Measurements from ENCODE around the gene ELP5.
A peak's percentile ranks its signal among the peaks of the same experiment; 100 is the strongest.

Gene ELP5

GRCh38 chr17:7217113-7217987, 34.7 kb upstream of the ELP5 start:
- H3K9me3 ChIP-seq: no peaks in the 10 kb centered on the region
- H3K4me3 ChIP-seq (ENCODE audit: low read depth in 1 of 2, low read length in 1 of 2): no peak overlapping the region
- H3K27ac ChIP-seq: no peak overlapping the region
- H3K36me3 ChIP-seq: peaks cover 6% of the 10 kb centered on the region
- TF ChIP-seq CTCF (IDR thresholded peaks at IDR 0.05): no peak
- H3K4me1 ChIP-seq (ENCODE audit: control insufficient read depth in 1 of 2, insufficient read depth in 1 of 2, low read depth in 1 of 2, low read length in 1 of 2): peaks cover 48 to 57% of the 10 kb centered on the region in 2 experiments
- H3K27me3 ChIP-seq: peaks cover 12% of the 10 kb centered on the region

- peaks cover 48 to 57% of the 10 kb centered on the region in 2 experiments for H3K4me1 ChIP-seq (ENCODE audit: control insufficient read depth in 1 of 2, insufficient read depth in 1 of 2, low read depth in 1 of 2, low read length in 1 of 2)
- no peak overlapping the region for H3K4me3 ChIP-seq (ENCODE audit: low read depth in 1 of 2, low read length in 1 of 2)
- peaks cover 14% of the 10 kb centered on the region for H3K36me3 ChIP-seq
- TF ChIP-seq CTCF (IDR thresholded peaks at IDR 0.05): no peak
- H3K9me3 ChIP-seq: no peaks in the 10 kb centered on the region
- peaks cover 12% of the 10 kb centered on the region for H3K27me3 ChIP-seq
- H3K27ac ChIP-seq: no peak overlapping the region
Observed at GRCh38 chr17:7218166-7218565, 33.8 kb upstream of the ELP5 start.

GRCh38 chr17:7218758-7219157, 33.3 kb upstream of the ELP5 start:
- peaks cover 20% of the 10 kb centered on the region for H3K36me3 ChIP-seq
- H3K27me3 ChIP-seq: peaks cover 12% of the 10 kb centered on the region
- H3K9me3 ChIP-seq: no peaks in the 10 kb centered on the region
- TF ChIP-seq CTCF (IDR thresholded peaks at IDR 0.05): no peak
- H3K4me1 ChIP-seq (ENCODE audit: control insufficient read depth in 1 of 2, insufficient read depth in 1 of 2, low read depth in 1 of 2, low read length in 1 of 2): peaks cover 45 to 55% of the 10 kb centered on the region in 2 experiments
- no peak overlapping the region for H3K27ac ChIP-seq
- H3K4me3 ChIP-seq (ENCODE audit: low read depth in 1 of 2, low read length in 1 of 2): no peak overlapping the region

GRCh38 chr17:7219229-7219811, 32.7 kb upstream of the ELP5 start:
- TF ChIP-seq CTCF (IDR thresholded peaks at IDR 0.05): no peak
- H3K4me3 ChIP-seq (ENCODE audit: low read depth in 1 of 2, low read length in 1 of 2): peak overlapping the region; percentile 89 to 90
- H3K4me1 ChIP-seq (ENCODE audit: control insufficient read depth in 1 of 2, insufficient read depth in 1 of 2, low read depth in 1 of 2, low read length in 1 of 2): peaks cover 40 to 50% of the 10 kb centered on the region in 2 experiments
- no peaks in the 10 kb centered on the region for H3K9me3 ChIP-seq
- peaks cover 12% of the 10 kb centered on the region for H3K27me3 ChIP-seq
- H3K27ac ChIP-seq: peak overlapping the region; percentile 75
- H3K36me3 ChIP-seq: peaks cover 26% of the 10 kb centered on the region

GRCh38 chr17:7219812-7220592, 32.0 kb upstream of the ELP5 start, which contains the start of the genes ACADVL and DLG4:
Gene ACADVL, plus strand, starts transcription at chr17:7219938. Its CDS starts 47 bp downstream, at chr17:7219985.
Gene DLG4, minus strand, starts transcription at chr17:7219836.
- Histone ChIP-seq H3K4me3 (ENCODE audit: low read depth in 1 of 2, low read length in 1 of 2) (peak within 1 kb of the TSS; percentile 89 to 90), H3K27me3 (peaks cover 12% of the 10 kb centered on the region), H3K36me3 (peaks cover 33% of the 10 kb centered on the region), H3K4me1 (ENCODE audit: control insufficient read depth in 1 of 2, insufficient read depth in 1 of 2, low read depth in 1 of 2, low read length in 1 of 2) (peaks cover 33 to 43% of the 10 kb centered on the region in 2 experiments), H3K9me3 (no peaks in the 10 kb centered on the region), H3K27ac (peak within 1 kb of the TSS; percentile 75)
- no peak for TF ChIP-seq CTCF (IDR thresholded peaks at IDR 0.05)

Measured in neutrophil (primary cell).